Measurements from ENCODE around the gene ZFR2. TPM values are rescaled to one million over a fixed set of nuclear protein-coding genes. Genes with fewer than 3 reads are reported as not detected.

Gene ZFR2
- total and polyA plus RNA-seq, 2 of the 8 experiments (the other 6 are each of a cell fraction or from before 2014, with no cell fraction given) = 14.5 to 28.4 TPM

DNA sequence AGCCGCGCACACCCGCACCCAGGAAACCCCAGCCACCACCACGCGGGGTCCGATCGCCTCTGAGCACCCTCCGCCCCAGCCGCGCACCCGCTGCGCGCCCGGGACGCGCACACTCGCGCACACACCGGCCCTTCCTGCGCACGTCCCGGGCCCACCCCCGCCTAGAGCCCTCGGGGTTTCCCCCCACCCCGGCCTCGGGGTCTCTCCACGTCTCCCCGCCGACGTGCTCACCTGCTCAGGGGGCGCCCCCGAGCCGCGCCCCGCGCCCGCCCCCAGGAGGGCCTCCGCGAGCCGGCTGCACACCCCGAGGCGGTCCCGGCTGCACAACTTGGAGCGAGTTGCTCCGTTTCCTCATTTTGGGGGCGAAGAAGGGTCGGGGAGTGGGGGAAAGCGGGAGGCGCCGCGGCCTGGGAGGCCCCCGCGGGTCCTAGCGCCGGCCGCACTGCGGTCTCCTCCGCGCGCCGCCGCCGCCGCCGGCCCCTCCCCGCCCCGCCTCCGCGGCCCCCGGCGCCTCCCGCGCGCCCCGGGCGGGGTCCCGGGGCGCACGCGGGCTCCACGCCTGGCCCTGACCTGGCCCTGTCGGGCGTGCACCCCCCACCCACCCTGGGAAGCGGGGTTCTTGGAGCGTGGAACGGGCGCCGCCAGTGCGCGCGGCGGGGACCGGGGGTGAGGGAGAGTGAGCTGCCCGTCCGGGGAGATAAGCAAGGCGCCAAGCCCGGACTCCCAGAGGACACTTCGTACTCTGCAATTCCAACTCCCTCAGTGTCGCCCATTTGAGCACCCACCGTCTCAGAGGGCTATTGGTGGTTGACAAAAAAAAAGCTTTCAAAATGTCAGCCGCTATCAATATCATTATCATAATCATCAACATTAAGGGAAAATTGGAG, 82.7 kb downstream of the ZFR2 start, which contains the start of gene MATK:
MATK (minus strand) TSS at position 444 of the 887 bp plus-strand sequence. CDS start 1,246 bp downstream, outside the sequence.
- H2BK20ac ChIP-seq (ENCODE audit: low read length) = 0 out of 2 replicates have a peak within 1 kb of the TSS, but pooled peaks have one; percentile 80
- no peak within 1 kb of the TSS for H3K23ac ChIP-seq (ENCODE audit: insufficient read length)
- peaks cover 0 to 17% (median 8%) of the 10 kb centered on the region in 4 experiments; a peak in 6 of 7 replicates for H3K27me3 ChIP-seq (replicated peaks in 1 of 4; ENCODE audit: control insufficient read depth in 3 of 4, extremely low read depth in 1 of 4, insufficient read depth in 3 of 4, low read length in 3 of 4)
- peak within 1 kb of the TSS; percentile 48 to 95 (median 66) for H3K4me3 ChIP-seq (ENCODE audit: extremely low read depth in 1 of 4, insufficient read depth in 2 of 4, low read depth in 3 of 4, low read length in 4 of 4)
- no peaks in the 10 kb centered on the region for H4K20me1 ChIP-seq (replicated peaks in 1 of 2; ENCODE audit: control insufficient read depth in 1 of 2, insufficient read depth in 2 of 2, low read length in 2 of 2)
- DNase-seq (ENCODE audit: low read depth in 1 of 2, low spot score in 2 of 2) (peak in 1 of 2 experiments; percentile 62), FAIRE-seq (no peak)
- 36% methylated on average over 6 of the region's 101 CpGs; no CpG with 5 or more reads in 1 of the 2 experiments for WGBS, 2 experiments (ENCODE audit: extremely low coverage in 1 of 2, insufficient coverage in 1 of 2, insufficient read length in 1 of 2, insufficient replicate concordance in 2 of 2, low coverage in 1 of 2, low lambda C conversion rate in 2 of 2, missing lambda C conversion rate in 1 of 2)
- peak within 1 kb of the TSS; percentile 80; the same call in 1 of the 2 replicates for H2BK12ac ChIP-seq (ENCODE audit: low read depth, low read length)
- no peak within 1 kb of the TSS; the same call in 1 of the 2 replicates for H2AK5ac ChIP-seq (ENCODE audit: low read depth, low read length)
- H3K4me2 ChIP-seq (ENCODE audit: insufficient read depth in 1 of 2, low read depth in 2 of 2, low read length in 2 of 2) = peak within 1 kb of the TSS; percentile 73 to 74
- peak within 1 kb of the TSS; percentile 44; the same call in 1 of the 2 replicates for H2BK5ac ChIP-seq (ENCODE audit: low read depth, low read length)
- peak within 1 kb of the TSS; percentile 90 for H2BK120ac ChIP-seq (replicated peaks; ENCODE audit: low read depth, low read length)
- H4K8ac ChIP-seq (ENCODE audit: extremely low read depth, insufficient read depth, low read length) = peak within 1 kb of the TSS; percentile 88; the same call in 1 of the 2 replicates
- no peak within 1 kb of the TSS for H3K14ac ChIP-seq (ENCODE audit: insufficient read length)
- H4K5ac ChIP-seq (ENCODE audit: insufficient read length, low read depth, low read length) = no peak within 1 kb of the TSS
- peaks cover 14 to 18% of the 10 kb centered on the region in 2 experiments for H3K9me3 ChIP-seq (ENCODE audit: insufficient read depth in 2 of 2, low read depth in 1 of 2, low read length in 1 of 2)
- H3K23me2 ChIP-seq (ENCODE audit: low read depth, low read length) = peaks cover 7% of the 10 kb centered on the region; the same call in 1 of the 2 replicates
- peaks cover 0 to 13% (median 3%) of the 10 kb centered on the region in 4 experiments; a peak in 2 of 8 replicates for H3K36me3 ChIP-seq (ENCODE audit: control insufficient read depth in 2 of 4, insufficient read depth in 4 of 4, low read length in 3 of 4)
- ChIA-PET CTCF (ENCODE audit: partially characterized antibody) (interaction anchor here (0.6 kb wide), 1 partner anchor 92 kb away, joined by 3 read pairs; no protein-coding TSS in a partner anchor), POLR2A (ENCODE audit: partially characterized antibody) (interaction anchor here (0.5 to 4.4 kb wide), 7 partner anchors 12 to 199 kb away, joined by 3 to 19 read pairs (median 3); partner anchors contain the start of genes APBA3, EEF2, MRPL54 and NMRK2)
- no peaks in the 10 kb centered on the region for H3K79me1 ChIP-seq (ENCODE audit: low read depth, low read length)
- peak within 1 kb of the TSS; percentile 78 for H3K4ac ChIP-seq (replicated peaks; ENCODE audit: insufficient read length, low read depth, low read length)
- peaks cover 0 to 9% (median 1%) of the 10 kb centered on the region in 4 experiments; a peak in 3 of 7 replicates for H3K4me1 ChIP-seq (replicated peaks in 1 of 4; ENCODE audit: control insufficient read depth in 3 of 4, insufficient read depth in 4 of 4, low read length in 3 of 4)
- peak within 1 kb of the TSS; percentile 90 for H3K18ac ChIP-seq (ENCODE audit: extremely low read depth, low read length)
- H3K27ac ChIP-seq (ENCODE audit: low read depth, low read length) = no peak within 1 kb of the TSS
- no peaks in the 10 kb centered on the region for H3K79me2 ChIP-seq (ENCODE audit: control insufficient read depth in 1 of 2, insufficient read depth in 2 of 2, low read length in 2 of 2)
- peak within 1 kb of the TSS in 1 of 4 experiments; percentile 71; a peak in 2 of 7 replicates for H3K9ac ChIP-seq (replicated peaks in 1 of 4; ENCODE audit: extremely low read depth in 1 of 4, low read depth in 3 of 4, low read length in 3 of 4)
- H2AFZ ChIP-seq (ENCODE audit: low read length) = no peak within 1 kb of the TSS; the same call in 1 of the 2 replicates
- no peak within 1 kb of the TSS for H2BK15ac ChIP-seq (ENCODE audit: low read length)
- H4K91ac ChIP-seq (replicated peaks; ENCODE audit: insufficient read length, low read length) = peak within 1 kb of the TSS; percentile 74
- peak within 1 kb of the TSS; percentile 39 for H3K56ac ChIP-seq (replicated peaks; ENCODE audit: insufficient read length, low read depth, low read length)
- TF ChIP-seq FOSL1 (IDR thresholded peaks at IDR 0.05; ENCODE audit: insufficient read depth, low read depth, low read length) (peak; percentile 88; the same call in 1 of the 2 replicates), EP300 (IDR thresholded peaks at IDR 0.05; ENCODE audit: borderline replicate concordance in 1 of 2, low read depth in 2 of 2, low read length in 2 of 2) (no peak), SIRT6 (IDR thresholded peaks at IDR 0.05; ENCODE audit: low read length) (no peak), SP1 (IDR thresholded peaks at IDR 0.05; ENCODE audit: low read depth, low read length) (no peak), RFX5 (IDR thresholded peaks at IDR 0.05; ENCODE audit: borderline replicate concordance, low read depth, low read length) (no peak), EZH2 (IDR thresholded peaks at IDR 0.05; ENCODE audit: low read depth, low read length, severe bottlenecking) (no peak), SIX5 (IDR thresholded peaks at IDR 0.05; ENCODE audit: low read depth, low read length) (no peak), YY1 (IDR thresholded peaks at IDR 0.05; ENCODE audit: low read depth, low read length) (no peak), POU5F1 (IDR thresholded peaks at IDR 0.05; ENCODE audit: low read depth, low read length) (no peak), EGR1 (IDR thresholded peaks at IDR 0.05; ENCODE audit: borderline replicate concordance, low read depth, low read length) (no peak), CHD2 (IDR thresholded peaks at IDR 0.05; ENCODE audit: low read length) (no peak)

Data from H1 (cell line).